HG02642 (cell line): Measurements from ENCODE around the gene IGFBPL1.

Experiments
- ATAC-seq: cut with Tn5 transposase; IDR thresholded peaks from one replicate; pipeline ENCODE4 v1.9.1; 2021; ENCODE audit warnings: mild to moderate bottlenecking; ENCODE audit not compliant: unreplicated experiment, poor library complexity

The IGFBPL1 gene

GRCh38 chr9:38359297-38359653, 65.0 kb downstream of the IGFBPL1 start:
- ATAC-seq: no peak

- no peak for ATAC-seq
Measured at GRCh38 chr9:38358390-38359296, 65.6 kb downstream of the IGFBPL1 start.

- no peak for ATAC-seq
Measured at GRCh38 chr9:38357350-38358114, 66.7 kb downstream of the IGFBPL1 start.

- ATAC-seq: no peak
Measured at GRCh38 chr9:38356851-38357250, 67.4 kb downstream of the IGFBPL1 start.
